K562 (cell line): Measurements from ENCODE around the gene TBATA. TPM values are rescaled to one million over a fixed set of nuclear protein-coding genes. Genes with fewer than 3 reads are reported as not detected.
A peak's percentile ranks its signal among the peaks of the same experiment; 100 is the strongest.

ENCODE experiments used
- ATAC-seq: fragments of 200-7000 bp; cut with Tn5 transposase; 3 replicates; pipeline ENCODE4 v1.9.1; 2020; ENCODE audit warnings: moderate library complexity
- BruUV-seq: library from RNA; stranded (reverse); fragments of 400-500 nt; replicated peaks from 2 replicates; lab custom pipeline; 2021; lab: Mats Ljungman, UMichigan
- CTCF ChIA-PET: fragments of 300-600 bp; formaldehyde crosslinking; extraction: SDS; loops from one replicate; lab custom pipeline; 2021; ENCODE audit warnings: low intra/inter-chr PET ratio; lab: Yijun Ruan, JAX
- POLR2A ChIA-PET: fragments of 300-600, 350-650 bp; sonication (Branson Sonifier 250); formaldehyde crosslinking; extraction: SDS; loops from one replicate; lab custom pipeline; 2021; ENCODE audit warnings: antibody characterized with exemption, inconsistent platforms; lab: Yijun Ruan, JAX
- DNase-seq, 4 experiments: peaks; one replicate each; pipeline versions ENCODE4 v3.0.0 to v3.0.0-alpha.2; 2011 to 2018; ENCODE audit warnings: low spot score in 3 of 4, mixed read lengths in 3 of 4; ENCODE audit errors: extremely low read depth in 1 of 4
- FAIRE-seq: peaks from 2 replicates; lab custom pipeline; 2011; peaks lifted over from hg19 to GRCh38; lab: Jason Lieb, UNC
- H2AFZ ChIP-seq: 2 replicates; pipeline ENCODE4 v1.6.0; 2011; ENCODE audit warnings: low read depth, low read length, control low read depth, inconsistent platforms
- H3K27ac ChIP-seq: fragments of 200-600 bp; 3 replicates; pipeline ENCODE4 v1.8.0; 2011; ENCODE audit warnings: low read depth, mild to moderate bottlenecking, control low read depth, inconsistent platforms, low read length, moderate library complexity, mixed read lengths; ENCODE audit errors: extremely low read depth
- H3K27me3 ChIP-seq, 2 experiments: fragments of 300-600 bp in 1 of 2; 2 replicates in 1 of 2; 3 replicates in 1 of 2; pipeline versions ENCODE4 v1.6.0 to v1.8.0; 2011; ENCODE audit warnings: inconsistent platforms in 2 of 2, low read length in 2 of 2, mild to moderate bottlenecking in 1 of 2, mixed read lengths in 1 of 2, moderate library complexity in 1 of 2; ENCODE audit not compliant: control insufficient read depth in 2 of 2, insufficient read depth in 2 of 2
- H3K36me3 ChIP-seq: fragments of 300-600 bp; 3 replicates; pipeline ENCODE4 v1.8.0; 2011; ENCODE audit warnings: mild to moderate bottlenecking, low read length, inconsistent platforms; ENCODE audit not compliant: control insufficient read depth, insufficient read depth
- H3K4me1 ChIP-seq, 2 experiments: fragments of 200-600 bp in 1 of 2; replicated peaks in 1 of 2; 2 replicates in 1 of 2; 3 replicates in 1 of 2; pipeline versions ENCODE4 v1.5.1 to v1.8.0; 2011; ENCODE audit warnings: inconsistent platforms in 2 of 2, low read length in 2 of 2, mild to moderate bottlenecking in 1 of 2, mixed read lengths in 1 of 2, moderate library complexity in 1 of 2; ENCODE audit not compliant: control insufficient read depth in 2 of 2, insufficient read depth in 2 of 2
- H3K4me2 ChIP-seq: 2 replicates; pipeline ENCODE4 v1.6.1; 2011; ENCODE audit warnings: low read length, control low read depth, inconsistent platforms, mixed read lengths; ENCODE audit not compliant: insufficient read depth
- H3K4me3 ChIP-seq: fragments of 200-600 bp; sonication (generic), shearing (Covaris generic); 2 replicates; pipeline ENCODE4 v1.5.1; 2016; ENCODE audit warnings: control low read depth, inconsistent platforms
- H3K79me2 ChIP-seq: fragments of 200-600 bp; 3 replicates; pipeline ENCODE4 v1.8.0; 2011; ENCODE audit warnings: low read length, inconsistent platforms; ENCODE audit not compliant: control insufficient read depth, insufficient read depth
- H3K9ac ChIP-seq, 2 experiments: 2 replicates each; pipeline versions ENCODE4 v1.6.0 to v1.6.1; 2011; ENCODE audit warnings: low read depth in 2 of 2, low read length in 2 of 2, control low read depth in 1 of 2, inconsistent platforms in 1 of 2, mild to moderate bottlenecking in 1 of 2, mixed read lengths in 1 of 2; ENCODE audit not compliant: insufficient read depth in 1 of 2
- H3K9me1 ChIP-seq: one replicate; pipeline ENCODE4 v1.6.0; 2011; ENCODE audit warnings: inconsistent platforms, mild to moderate bottlenecking, low read length, moderate library complexity; ENCODE audit not compliant: control insufficient read depth, insufficient read depth
- H3K9me3 ChIP-seq: replicated peaks from 2 replicates; pipeline ENCODE4 v1.5.1; 2011; ENCODE audit warnings: low read depth, low read length, inconsistent platforms; ENCODE audit not compliant: control insufficient read depth, insufficient read depth
- H4K20me1 ChIP-seq: replicated peaks from 2 replicates; pipeline ENCODE4 v1.6.1; 2011; ENCODE audit warnings: low read length, inconsistent platforms, mixed read lengths; ENCODE audit not compliant: control insufficient read depth, insufficient read depth
- C11orf30 ChIP-seq: fragments of 450-650 bp; IDR thresholded peaks from 2 replicates; pipeline ENCODE4 v1.6.1; 2016; ENCODE audit warnings: low read depth, mild to moderate bottlenecking
- CTCF ChIP-seq, 3 experiments: IDR thresholded peaks in 2 of 3; conservative IDR thresholded peaks in 1 of 3; 2 replicates each; pipeline ENCODE4 v1.5.1; 2011 to 2012; ENCODE audit warnings: low read length in 3 of 3, mild to moderate bottlenecking in 3 of 3, control low read depth in 2 of 3, improper control_type of control experiment in 1 of 3, inconsistent platforms in 1 of 3, low read depth in 1 of 3, mixed read lengths in 1 of 3, moderate library complexity in 1 of 3; ENCODE audit not compliant: insufficient read depth in 2 of 3
- ELF1 ChIP-seq: fragments of 200-800 bp; sonication (Bioruptor generic); IDR thresholded peaks from 2 replicates; pipeline ENCODE4 v1.6.1; 2016; ENCODE audit warnings: missing genetic modification characterization, missing compliant biosample characterization
- FOSL1 ChIP-seq: fragments of 200-800 bp; sonication (Bioruptor generic); conservative IDR thresholded peaks from 2 replicates; pipeline ENCODE4 v1.6.1; 2016; ENCODE audit warnings: missing genetic modification characterization, missing compliant biosample characterization
- HEY1 ChIP-seq: fragments of 250-450 bp; sonication (Bioruptor Pico); IDR thresholded peaks from 2 replicates; pipeline ENCODE4 v1.5.0; 2020; ENCODE audit warnings: mild to moderate bottlenecking, moderate library complexity, borderline replicate concordance
- MAFF ChIP-seq: IDR thresholded peaks from 2 replicates; pipeline ENCODE4 v1.6.1; 2012; ENCODE audit warnings: low read length, improper control_type of control experiment
- MAFG ChIP-seq: fragments of 450-650 bp; conservative IDR thresholded peaks from 2 replicates; pipeline ENCODE4 v1.6.1; 2016; ENCODE audit warnings: missing genetic modification characterization, missing compliant biosample characterization
- POLR2A ChIP-seq: fragments of 450-650 bp; conservative IDR thresholded peaks from 2 replicates; pipeline ENCODE4 v1.6.1; 2016
- STAG1 ChIP-seq: sonication (generic); formaldehyde crosslinking; IDR thresholded peaks from 2 replicates; pipeline ENCODE4 v1.5.0; 2020; ENCODE audit warnings: missing genetic modification reagents, borderline replicate concordance
- TEAD2 ChIP-seq: fragments of 450-650 bp; IDR thresholded peaks from 2 replicates; pipeline ENCODE4 v1.6.1; 2016; ENCODE audit warnings: missing genetic modification characterization, control low read depth, missing compliant biosample characterization
- TGIF2 ChIP-seq: sonication (generic); formaldehyde crosslinking; IDR thresholded peaks from 2 replicates; pipeline ENCODE4 v1.8.1; 2022; ENCODE audit warnings: mild to moderate bottlenecking, missing genetic modification reagents, moderate library complexity
- THAP12 ChIP-seq: fragments of 250-450 bp; sonication (Bioruptor Pico); IDR thresholded peaks from 2 replicates; pipeline ENCODE4 v1.9.0; 2021; ENCODE audit warnings: mild to moderate bottlenecking, inconsistent platforms
- TOE1 ChIP-seq, 2 experiments: fragments of 450-650 bp in 1 of 2; sonication (generic) in 1 of 2; formaldehyde crosslinking in 1 of 2; IDR thresholded peaks; 2 replicates each; pipeline versions ENCODE4 v1.7.1 to v1.8.0; 2016 to 2022; ENCODE audit warnings: borderline replicate concordance in 2 of 2, mild to moderate bottlenecking in 2 of 2, antibody characterized with exemption in 1 of 2, inconsistent platforms in 1 of 2, low read depth in 1 of 2, missing genetic modification reagents in 1 of 2, moderate library complexity in 1 of 2
- ZBTB17 ChIP-seq: fragments of 450-650 bp; formaldehyde crosslinking; IDR thresholded peaks from 2 replicates; pipeline ENCODE4 v1.4.0; 2020; ENCODE audit warnings: mild to moderate bottlenecking
- ZNF12 ChIP-seq: sonication (generic); formaldehyde crosslinking; IDR thresholded peaks from 2 replicates; pipeline ENCODE4 v1.4.0; 2020; ENCODE audit warnings: mild to moderate bottlenecking, missing genetic modification reagents
- ZNF316 ChIP-seq: fragments of 450-650 bp; IDR thresholded peaks from 2 replicates; pipeline ENCODE4 v1.6.1; 2016
- ZNF347 ChIP-seq: fragments of 450-650 bp; formaldehyde crosslinking; IDR thresholded peaks from 2 replicates; pipeline ENCODE4 v1.4.0; 2020; ENCODE audit warnings: low read depth, mild to moderate bottlenecking, moderate library complexity
- ZNF507 ChIP-seq: conservative IDR thresholded peaks from 2 replicates; pipeline ENCODE4 v1.6.1; 2017; ENCODE audit warnings: missing genetic modification characterization, missing compliant biosample characterization
- WGBS: fragments of 100-300 bp; shearing (Covaris generic); methylation state at CpG from one replicate; pipeline ENCODE4 v1.1.6; 2016; ENCODE audit warnings: low coverage, mixed read lengths; ENCODE audit not compliant: insufficient coverage; ENCODE audit errors: missing lambda C conversion rate; 5-methylcytosine and 5-hydroxymethylcytosine counted together
- in situ Hi-C: fragments of 300-500 bp; cut with MboI; formaldehyde crosslinking; loops from 4 replicates; pipeline ENCODE4 v1.15.0; 2018; ENCODE audit warnings: inconsistent platforms, mixed read lengths
- intact Hi-C: fragments of 100-400 bp; cut with micrococcal nuclease; formaldehyde crosslinking; loops from 2 replicates; pipeline ENCODE4 v1.14.2; 2022
- polyA plus RNA-seq, 8 experiments: library from polyadenylated mRNA; depleted of rRNA in 4 of 8; stranded (reverse) in 5 of 8; unstranded in 3 of 8; fragments of >200 nt; fragmentation: Nextera tagmentation in 2 of 8; fragmentation: Illumina TruSeq in 1 of 8; extraction: Ambion mirVana in 2 of 8; extraction: Trizol in 1 of 8; gene quantifications; 2 replicates each; pipeline versions ENCODE4 v1.2.1 to v1.2.3, GENCODE V29; 2011 to 2014; ENCODE audit warnings: inconsistent platforms in 1 of 8, missing spikeins in 1 of 8
- total RNA-seq, 7 experiments: library from RNA; depleted of rRNA in 6 of 7; stranded (reverse); fragments of >200 nt in 6 of 7; fragmentation: Illumina TruSeq in 2 of 7; extraction: Trizol in 2 of 7; gene quantifications; 2 replicates each; pipeline versions ENCODE4 v1.2.1 to v1.2.3, GENCODE V29; 2011 to 2021; ENCODE audit warnings: low replicate concordance in 1 of 7

Gene TBATA
- total and polyA plus RNA-seq, 9 of the 15 experiments (the other 6 are each of a cell fraction or from before 2014, with no cell fraction given) = not detected

- no peak for FAIRE-seq
- H3K36me3 ChIP-seq = no peaks in the 10 kb centered on the region
- no TSS peak for BruUV-seq
- TF ChIP-seq ZNF507 (tag) (no peak), ZNF347 (CRISPR knock-in tag) (no peak), ZBTB17 (CRISPR knock-in tag) (no peak), ELF1 (tag) (no peak), MAFF (peak; percentile 38; the same call in 1 of the 2 replicates), STAG1 (CRISPR knock-in tag) (no peak), TGIF2 (CRISPR knock-in tag) (no peak), HEY1 (CRISPR knock-in tag) (no peak), POLR2A (no peak), CTCF (IDR thresholded peaks at IDR 0.05 in 2 of 3, conservative IDR thresholded peaks at IDR 0.05 in 1 of 3; ENCODE audit: insufficient read depth in 2 of 3, low read depth in 1 of 3, low read length in 3 of 3) (no peak), TEAD2 (tag) (no peak), THAP12 (CRISPR knock-in tag) (no peak), FOSL1 (tag) (0 out of 2 replicates have a peak, but pooled peaks have one; percentile 15), MAFG (tag) (peak; percentile 50), ZNF12 (CRISPR knock-in tag) (no peak), C11orf30 (peak; percentile 64), TOE1 (IDR thresholded peaks at IDR 0.05; ENCODE audit: borderline replicate concordance) (no peak), TOE1 (CRISPR knock-in tag; IDR thresholded peaks at IDR 0.05; ENCODE audit: borderline replicate concordance, low read depth) (no peak), ZNF316 (peak; percentile 80)
- TF ChIP-seq, all 486 proteins: peak for 5
- H3K79me2 ChIP-seq = no peaks in the 10 kb centered on the region
- peaks cover 0 to 10% of the 10 kb centered on the region in 2 experiments; a peak in 3 of 5 replicates for H3K4me1 ChIP-seq
- no peak overlapping the region for H3K9ac ChIP-seq
- no peak overlapping the region for H3K4me2 ChIP-seq
- 59% methylated on average over 2 of the region's 2 CpGs for WGBS
- H2AFZ ChIP-seq = no peak overlapping the region
- no peak overlapping the region for H3K27ac ChIP-seq
- DNase-seq = no peak
- no peak overlapping the region for H3K4me3 ChIP-seq
- intact Hi-C loops = no loop called here
- no peak for ATAC-seq
- POLR2A ChIA-PET = interaction anchor here (1.6 kb wide), 1 partner anchor 10 kb away, joined by 5 read pairs; no protein-coding TSS in a partner anchor
- H3K9me3 ChIP-seq = no peaks in the 10 kb centered on the region
- CTCF ChIA-PET = interaction anchor here (1.2 kb wide), 1 partner anchor 53 kb away, joined by 3 read pairs; no protein-coding TSS in a partner anchor
- H3K9me1 ChIP-seq = no peaks in the 10 kb centered on the region
- in situ Hi-C loops = no loop called here
- H4K20me1 ChIP-seq = no peaks in the 10 kb centered on the region
- no peaks in the 10 kb centered on the region for H3K27me3 ChIP-seq
These were observed 42.0 kb upstream of the TBATA start for GRCh38 chr10:70827086-70827757.
